Right lung (tissue), 5 donors: ENCODE data around the gene KCNH5. TPM values are rescaled to one million over a fixed set of nuclear protein-coding genes. Genes with fewer than 3 reads are reported as not detected.

Experiments used
- DNase-seq, 2 donors: peaks; one replicate each; pipeline ENCODE4 v3.0.0-alpha.2; 2013
- polyA plus RNA-seq, 5 donors: library from polyadenylated mRNA; unstranded; fragments of 120-200 nt; gene quantifications; one replicate each; pipeline versions ENCODE4 v1.2.1 to v1.2.3, GENCODE V29; 2013; ENCODE audit warnings: inconsistent platforms in 1 of 5, low replicate concordance in 1 of 5; ENCODE audit not compliant: insufficient read length in 5 of 5, insufficient read depth in 1 of 5

KCNH5 gene
- polyA plus RNA-seq, 5 donors, result 0.04 to 0.06 TPM; not detected in 3

DNA sequence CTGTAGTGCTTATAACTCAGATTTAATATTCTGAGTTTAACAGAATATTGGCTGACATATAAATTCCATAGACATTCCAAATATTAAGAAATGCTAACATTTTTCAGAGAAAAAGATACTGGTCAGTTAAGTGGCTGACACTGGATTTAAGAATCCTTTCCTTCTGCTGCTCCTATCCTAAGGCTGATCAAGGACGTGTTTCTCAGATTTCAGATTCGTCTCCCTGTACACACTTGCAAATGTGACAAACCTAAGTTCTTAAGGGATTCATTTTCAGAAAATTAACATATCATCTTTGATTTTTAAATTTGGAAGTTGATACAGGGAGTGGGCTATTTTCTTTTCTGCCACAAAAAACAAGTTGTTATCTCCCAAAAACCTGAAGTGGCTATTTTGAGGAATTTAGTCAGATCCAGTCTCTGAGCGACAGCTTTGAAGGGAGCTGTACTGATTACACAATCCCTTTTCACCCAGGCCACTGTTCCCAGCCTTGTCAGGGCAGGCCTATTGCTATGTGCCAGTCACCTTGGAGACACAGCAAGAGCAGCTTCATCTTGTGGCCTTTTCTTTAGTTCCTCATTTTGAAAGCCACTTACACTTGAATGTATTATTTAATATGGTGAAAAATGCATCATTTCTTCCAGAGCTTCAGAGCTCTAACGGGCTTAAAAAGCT is 370.6 kb downstream of the KCNH5 start:
- no peak for DNase-seq

DNA sequence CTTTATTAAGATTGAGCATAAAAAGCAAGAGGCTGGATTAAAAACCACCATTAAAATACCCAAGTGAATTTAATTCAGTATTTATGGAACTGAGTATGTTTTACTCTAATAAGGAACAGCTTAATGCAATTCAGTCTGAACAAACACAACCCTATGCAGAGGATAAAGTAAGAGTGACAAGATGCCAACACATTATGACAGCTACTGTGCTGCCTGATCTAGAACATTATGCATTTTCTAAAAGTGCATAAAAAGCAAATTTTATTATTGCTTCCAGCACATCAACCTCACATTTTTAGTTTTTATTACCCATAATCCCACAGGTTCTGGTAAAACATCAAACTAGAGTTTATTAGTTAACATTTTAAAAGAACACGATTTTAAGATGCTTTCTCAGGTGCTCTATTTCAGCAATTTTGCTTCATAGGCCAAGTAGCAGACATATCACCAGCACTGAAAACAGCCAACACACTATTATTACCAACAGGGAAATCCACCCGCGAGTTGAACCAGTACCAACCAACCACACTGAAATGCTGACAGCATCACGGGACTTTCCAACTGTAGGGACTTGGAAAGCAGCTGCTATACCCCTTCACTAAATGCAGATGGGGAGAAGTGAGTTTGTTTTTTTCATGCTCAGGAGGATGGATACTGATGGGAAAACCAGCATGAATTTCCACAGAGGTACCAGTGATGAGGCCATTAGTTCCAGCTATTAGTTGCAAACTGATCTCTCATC is 372.1 kb downstream of the KCNH5 start:
- DNase-seq, result no peak

DNA sequence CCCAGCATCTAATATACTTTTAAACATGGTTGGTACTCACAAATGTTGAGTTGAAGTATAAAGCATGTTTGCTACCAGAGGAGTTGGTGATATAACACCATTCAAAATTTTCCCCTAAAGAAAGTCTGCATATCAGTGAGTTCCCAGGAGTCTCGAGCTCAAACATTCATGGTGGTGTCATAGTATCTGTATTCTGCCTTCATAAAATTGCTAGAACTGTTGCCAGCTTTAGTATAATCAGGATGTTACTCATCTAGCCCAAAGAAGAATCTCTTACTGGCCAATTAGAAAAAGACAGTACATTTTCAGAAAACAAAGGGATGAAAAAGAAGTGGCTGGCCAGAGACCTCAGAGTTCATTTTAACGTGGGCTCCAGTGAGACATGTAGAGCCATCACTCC is 374.7 kb downstream of the KCNH5 start:
- DNase-seq, result no peak

DNA sequence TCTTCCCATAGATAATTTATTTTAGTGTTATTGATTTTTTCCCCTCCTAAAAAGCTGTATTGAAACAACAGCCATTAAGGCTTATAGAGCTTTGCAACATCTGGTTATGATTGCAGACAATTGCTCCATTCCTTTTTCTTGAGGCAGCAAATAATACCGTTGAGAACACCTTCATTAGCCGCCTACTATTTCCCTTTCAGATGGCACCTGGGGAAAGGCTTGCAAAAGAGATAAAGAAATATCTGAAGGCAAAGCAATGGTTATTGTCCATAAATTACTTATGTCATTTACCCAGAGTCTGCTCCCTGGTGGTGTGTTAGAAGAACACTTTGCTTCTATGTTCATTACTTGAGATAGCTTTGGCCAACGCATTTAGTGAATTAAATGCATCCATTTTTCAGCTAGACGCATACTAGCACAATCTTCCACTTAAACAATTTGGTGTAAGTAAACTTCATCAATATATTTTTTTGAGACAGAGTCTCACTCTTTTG is 377.8 kb downstream of the KCNH5 start:
- no peak for DNase-seq

DNA sequence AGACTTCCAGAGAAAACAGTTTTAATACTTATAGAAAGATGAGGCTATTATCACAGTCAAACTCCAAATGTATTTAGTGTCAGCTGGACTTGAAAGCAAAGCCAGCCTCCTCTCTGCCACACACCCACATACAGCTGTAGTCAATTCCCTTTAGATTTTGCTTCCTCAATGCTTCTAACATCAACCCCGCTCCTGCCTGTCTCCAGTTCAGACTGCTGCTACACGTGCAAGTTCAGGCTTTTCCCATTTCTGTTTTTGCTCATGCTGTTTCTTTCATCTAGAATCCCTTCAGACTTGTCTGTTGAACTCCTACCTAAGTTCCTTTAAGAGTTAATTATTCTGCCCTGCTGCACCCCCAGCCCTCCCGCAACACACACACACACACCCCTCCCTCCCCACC is 380.0 kb downstream of the KCNH5 start:
- DNase-seq, result no peak

DNA sequence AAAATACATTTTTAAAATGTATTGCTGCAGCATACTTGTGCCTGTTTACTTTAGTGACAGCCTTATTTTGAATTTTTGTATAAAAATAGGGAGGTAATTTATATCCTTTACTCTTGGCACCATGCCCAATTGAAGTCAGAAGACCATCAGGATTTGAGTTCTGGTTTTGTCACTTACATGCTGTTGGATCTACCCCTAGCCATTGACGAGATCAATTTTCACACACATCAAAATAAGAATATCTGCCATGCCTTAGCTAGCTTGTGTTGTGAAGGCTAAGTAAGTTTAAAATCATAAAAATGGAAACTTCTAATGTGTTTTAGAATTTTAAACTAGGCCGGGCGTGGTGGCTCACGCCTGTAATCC is 381.8 kb downstream of the KCNH5 start:
- no peak for DNase-seq

DNA sequence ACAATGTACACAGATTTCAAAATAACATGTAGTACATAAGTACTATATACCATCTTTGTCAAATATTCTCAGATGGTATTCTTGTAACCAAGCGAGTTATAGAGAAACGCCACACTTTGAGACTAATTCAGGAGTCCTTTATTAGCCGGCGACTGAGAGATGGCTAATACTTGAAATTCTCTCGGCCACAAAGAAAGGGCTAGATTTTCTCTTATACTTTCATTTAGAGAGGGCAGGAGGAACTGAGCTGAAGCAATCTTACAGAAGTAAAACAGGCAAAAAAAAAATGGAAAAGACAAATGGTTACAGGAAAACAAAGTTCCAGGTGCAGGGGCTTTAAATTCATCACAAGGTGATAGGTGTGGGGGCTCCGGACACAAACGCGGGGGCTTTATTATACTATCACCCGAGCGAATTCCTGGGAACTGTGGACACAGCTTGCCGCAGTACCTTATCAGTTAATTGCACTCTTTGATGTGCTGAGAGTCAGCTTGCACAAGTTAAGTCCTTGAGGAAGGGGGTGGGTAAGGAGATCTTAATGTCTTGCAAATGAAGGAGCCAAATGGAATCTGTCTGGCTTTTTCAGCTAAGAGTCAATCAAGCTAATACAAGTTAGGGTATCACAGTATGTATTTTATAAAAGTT is 382.3 kb downstream of the KCNH5 start:
- DNase-seq, result peak in 1 of 2 donors; percentile 24

DNA sequence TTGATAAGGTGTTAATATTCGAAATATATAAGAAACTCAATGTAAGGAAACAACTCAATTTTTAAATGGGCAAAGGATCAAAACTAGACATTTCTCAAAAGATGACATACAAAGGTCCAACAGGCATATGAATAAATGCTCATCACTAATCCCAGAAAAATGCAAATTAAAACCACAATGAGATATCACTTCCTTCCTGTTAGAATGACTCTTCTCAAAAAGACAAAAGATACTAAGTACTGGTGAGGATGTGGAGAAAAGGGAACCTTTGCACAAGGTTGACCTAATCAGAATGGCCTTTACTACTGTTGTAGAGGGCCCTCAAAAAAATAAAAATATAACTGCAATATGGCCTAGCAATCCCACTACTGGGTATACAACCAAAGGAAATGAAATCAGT is 383.4 kb downstream of the KCNH5 start:
- DNase-seq, result no peak

DNA sequence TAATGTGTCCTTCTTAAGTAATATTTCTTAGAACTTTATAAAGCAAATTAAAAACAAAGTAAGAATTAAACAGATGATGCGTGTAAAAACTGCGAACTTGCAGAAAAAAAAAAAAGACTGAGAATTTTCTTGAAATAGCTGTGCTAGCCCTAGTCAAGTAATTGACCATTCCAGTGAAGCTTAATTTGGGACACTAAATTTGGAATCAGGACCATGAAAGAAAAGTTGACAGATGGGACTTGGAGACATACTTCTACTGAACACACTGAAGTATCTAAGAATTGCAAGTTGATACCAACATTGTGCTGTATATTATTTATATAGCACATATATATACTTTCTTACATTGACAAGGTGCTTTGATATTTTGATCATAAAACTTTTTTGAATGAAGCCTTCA is 386.6 kb downstream of the KCNH5 start:
- no peak for DNase-seq

DNA sequence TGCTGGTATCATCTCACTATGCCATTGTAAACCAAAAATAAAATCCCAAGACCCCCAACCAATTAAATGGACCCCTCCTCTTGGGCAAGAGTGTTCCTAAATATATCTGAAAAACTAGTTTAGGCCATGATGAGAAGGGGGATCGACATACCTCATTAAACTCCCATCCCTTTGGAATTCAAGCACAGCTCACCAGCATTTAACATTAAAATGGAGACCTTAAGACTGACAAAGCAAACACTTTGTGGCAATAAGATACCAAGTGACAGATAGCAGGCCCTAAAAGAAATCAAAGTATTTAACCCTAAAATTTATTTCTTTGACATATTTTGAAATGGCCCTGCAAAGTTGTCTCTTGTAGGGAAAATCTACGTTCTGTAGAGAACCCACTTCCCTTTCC is 387.9 kb downstream of the KCNH5 start:
- DNase-seq, result no peak

DNA sequence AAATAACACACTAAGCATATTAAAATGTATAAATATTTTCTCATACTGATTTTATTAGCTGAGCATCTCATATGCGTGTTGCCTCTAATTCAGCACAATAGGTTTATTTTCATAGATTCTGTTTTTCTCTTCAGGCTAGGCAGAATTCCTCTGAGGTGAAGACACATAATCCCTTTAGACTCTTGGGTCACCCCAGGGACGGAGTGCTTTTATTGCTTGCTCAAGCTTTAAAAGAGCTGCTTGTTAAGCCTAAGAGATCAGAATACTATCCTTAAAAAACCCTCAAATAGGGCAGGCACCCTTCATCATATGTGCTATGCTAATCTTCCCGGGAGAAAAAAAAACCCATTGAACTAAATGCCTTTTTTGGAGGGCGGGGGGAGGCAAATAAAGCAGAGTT is 390.1 kb downstream of the KCNH5 start:
- DNase-seq, result no peak

DNA sequence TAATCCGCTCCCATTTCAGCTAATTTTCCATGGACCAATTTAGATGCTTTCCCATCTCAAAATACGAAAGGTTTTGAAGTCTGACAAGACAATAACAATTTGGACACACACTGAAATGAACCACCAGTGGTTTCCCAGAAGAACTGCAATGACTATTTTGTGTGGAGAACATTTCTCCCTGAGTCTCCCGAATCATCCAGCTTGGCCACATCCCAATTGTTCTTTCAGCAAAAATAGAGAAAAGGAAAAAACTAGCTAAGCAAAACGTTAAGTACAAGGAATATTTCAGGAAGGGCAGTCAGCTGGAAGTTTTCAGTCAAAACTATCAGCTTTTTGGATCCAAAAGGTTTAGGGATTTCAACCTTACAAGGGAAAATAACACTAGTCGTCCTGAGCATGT is 390.6 kb downstream of the KCNH5 start:
- no peak for DNase-seq

Other genes starting within 250 kb of the KCNH5 start
- 10 to 100 TPM; 45.1 to 66.8 (median 60.0) TPM for gene RHOJ, start 159.0 kb upstream of the KCNH5 start, polyA plus RNA-seq